Measurements from ENCODE around the gene CLIP2. TPM values are rescaled to one million over a fixed set of nuclear protein-coding genes. Genes with fewer than 3 reads are reported as not detected.
"Not testable (repeated sequence)": the region's sequence is repeated elsewhere in the genome, so short reads cannot be mapped to it uniquely, and the experiment has no call there.

The CLIP2 gene
- total and polyA plus RNA-seq, 2 of the 4 experiments (the other 2 are of a cell fraction), result 18.1 to 20.7 TPM

DNA sequence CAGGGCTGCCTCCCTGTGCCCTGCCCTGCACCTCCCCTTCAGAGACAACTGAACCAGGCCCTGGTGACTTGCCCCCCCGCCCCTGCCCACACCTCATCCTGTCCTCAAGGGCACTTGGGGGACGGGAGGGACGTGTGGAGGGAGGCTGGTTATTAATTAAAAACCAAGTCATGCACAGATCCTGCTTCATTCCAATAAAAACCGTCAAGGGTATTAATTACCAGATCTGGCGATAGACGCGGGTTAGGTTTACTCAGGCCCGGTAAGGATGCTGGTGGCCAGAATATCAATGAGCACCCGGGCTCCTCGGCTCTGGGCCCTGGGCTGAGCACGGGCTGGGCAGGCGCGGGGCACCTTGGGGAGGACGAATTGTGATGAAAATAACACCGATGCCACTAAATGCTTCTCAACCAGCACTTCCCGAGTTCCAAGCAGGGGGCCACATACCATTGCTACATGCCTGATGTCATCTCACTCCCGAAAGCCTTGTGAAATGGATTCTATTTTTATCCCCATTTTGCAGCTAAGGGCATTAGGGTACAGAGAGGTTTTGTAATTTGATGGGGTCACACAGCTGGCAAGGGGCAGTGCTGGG is 140.0 kb downstream of the CLIP2 start:
- H2BK20ac ChIP-seq (ENCODE audit: low read depth, low read length), result peak overlapping the region; percentile 34; the same call in 1 of the 2 replicates
- H4K91ac ChIP-seq (ENCODE audit: insufficient read depth, low read depth, low read length), result peak overlapping the region; percentile 29; the same call in 1 of the 2 replicates
- H3K4ac ChIP-seq (ENCODE audit: low read depth, low read length), result peak overlapping the region; percentile 67
- H4K5ac ChIP-seq (ENCODE audit: low read depth, low read length), result no peak overlapping the region
- peak overlapping the region; percentile 25 to 63; a peak in 1 of 4 replicates for H4K8ac ChIP-seq (ENCODE audit: low read depth in 2 of 2, low read length in 2 of 2)
- DNase-seq, result peak; percentile 75
- H3K56ac ChIP-seq (ENCODE audit: extremely low read depth, insufficient read depth, low read length), result no peak overlapping the region
- no peak overlapping the region for H3K4me3 ChIP-seq (ENCODE audit: insufficient read depth, low read depth, low read length)
- no peaks in the 10 kb centered on the region for H3K79me1 ChIP-seq (ENCODE audit: low read depth in 1 of 2, low read length in 2 of 2)
- no peak overlapping the region for H3K4me2 ChIP-seq (ENCODE audit: low read depth, low read length)
- TF ChIP-seq RCOR1 (IDR thresholded peaks at IDR 0.05; ENCODE audit: insufficient replicate concordance, low read length) (no peak), MAFK (IDR thresholded peaks at IDR 0.05; ENCODE audit: low read depth, low read length) (no peak), BHLHE40 (IDR thresholded peaks at IDR 0.05; ENCODE audit: low read depth, low read length) (peak; percentile 50; the same call in 1 of the 2 replicates), CEBPB (IDR thresholded peaks at IDR 0.05; ENCODE audit: low read depth, low read length) (peak; percentile 88), SMC3 (IDR thresholded peaks at IDR 0.05; ENCODE audit: low read depth, low read length) (peak; percentile 16; the same call in 1 of the 2 replicates), MXI1 (IDR thresholded peaks at IDR 0.05; ENCODE audit: borderline replicate concordance, low read depth, low read length) (no peak), MAZ (IDR thresholded peaks at IDR 0.05; ENCODE audit: borderline replicate concordance, low read depth, low read length) (peak; percentile 39; the same call in 1 of the 2 replicates)
- BruUV-seq (replicated peaks), result no TSS peak
- H3K27me3 ChIP-seq (ENCODE audit: control insufficient read depth, insufficient read depth, low read length), result no peaks in the 10 kb centered on the region; the same call in 1 of the 2 replicates
- peak overlapping the region; percentile 11 for H2AFZ ChIP-seq (replicated peaks; ENCODE audit: low read length, poor library complexity)
- peak overlapping the region; percentile 65 for H3K14ac ChIP-seq (replicated peaks; ENCODE audit: low read depth, low read length)
- ATAC-seq (ENCODE audit: low read depth), result peak; percentile 79
- in situ Hi-C loops (cut with MboI; ENCODE audit: low sequenced_read_pairs) (loop anchor here (5.0 to 10.0 kb wide), 2 partner anchors 133 to 276 kb away; no protein-coding TSS in a partner anchor), dilution Hi-C loops (cut with HindIII; ENCODE audit: low sequenced_read_pairs, unreplicated experiment) (no loop called here), intact Hi-C loops (cut with micrococcal nuclease) (no loop called here)
- no CpG with 5 or more reads among the region's 17 CpGs for WGBS, 2 experiments (ENCODE audit: extremely low coverage in 2 of 2, insufficient read length in 1 of 2)
- H2BK120ac ChIP-seq (ENCODE audit: low read depth, low read length), result peak overlapping the region; percentile 73; the same call in 1 of the 2 replicates
- no peak overlapping the region for H2BK5ac ChIP-seq (ENCODE audit: low read depth, low read length, poor library complexity, severe bottlenecking)
- no peaks in the 10 kb centered on the region for H3K9me1 ChIP-seq (ENCODE audit: insufficient read depth, low read length)
- H3K9ac ChIP-seq (ENCODE audit: low read depth, low read length), result no peak overlapping the region
- peak overlapping the region; percentile 22; the same call in 1 of the 2 replicates for H3K18ac ChIP-seq (ENCODE audit: low read depth, low read length)
- no peak overlapping the region for H3K27ac ChIP-seq (ENCODE audit: insufficient read depth, low read length)
- H2AK5ac ChIP-seq (ENCODE audit: low read depth, low read length), result peak overlapping the region; percentile 31
- ChIA-PET POLR2A (ENCODE audit: unreplicated experiment) (no interaction called here), CTCF (no interaction called here)
- H3K4me1 ChIP-seq (ENCODE audit: control insufficient read depth, insufficient read depth, low read length), result peaks cover 8% of the 10 kb centered on the region
- no peaks in the 10 kb centered on the region for H4K20me1 ChIP-seq (ENCODE audit: insufficient read depth, low read length)
- no peaks in the 10 kb centered on the region for H3K36me3 ChIP-seq (ENCODE audit: control insufficient read depth, insufficient read depth, low read length)
- H2AK9ac ChIP-seq (replicated peaks; ENCODE audit: low read depth, low read length, poor library complexity), result no peak overlapping the region
- no peaks in the 10 kb centered on the region for H3K9me3 ChIP-seq (ENCODE audit: control insufficient read depth, insufficient read depth, low read length)
- no peak overlapping the region for H3K23ac ChIP-seq (ENCODE audit: low read depth, low read length)
- H2BK15ac ChIP-seq (ENCODE audit: low read depth, low read length), result peak overlapping the region; percentile 8; the same call in 1 of the 3 replicates

- H3K4me1 ChIP-seq (ENCODE audit: control insufficient read depth, insufficient read depth, low read length); H2BK120ac ChIP-seq (ENCODE audit: low read depth, low read length); H3K27me3 ChIP-seq (ENCODE audit: control insufficient read depth, insufficient read depth, low read length); H2AK9ac ChIP-seq (replicated peaks; ENCODE audit: low read depth, low read length, poor library complexity); H4K20me1 ChIP-seq (ENCODE audit: insufficient read depth, low read length); H2BK20ac ChIP-seq (ENCODE audit: low read depth, low read length); H4K8ac ChIP-seq (ENCODE audit: low read depth in 2 of 2, low read length in 2 of 2); H3K27ac ChIP-seq (ENCODE audit: insufficient read depth, low read length); H3K4me2 ChIP-seq (ENCODE audit: low read depth, low read length); H2AK5ac ChIP-seq (ENCODE audit: low read depth, low read length); ATAC-seq (ENCODE audit: low read depth); H3K56ac ChIP-seq (ENCODE audit: extremely low read depth, insufficient read depth, low read length); POLR2A ChIA-PET (ENCODE audit: unreplicated experiment); H4K5ac ChIP-seq (ENCODE audit: low read depth, low read length); H3K79me1 ChIP-seq (ENCODE audit: low read depth in 1 of 2, low read length in 2 of 2); H4K91ac ChIP-seq (ENCODE audit: insufficient read depth, low read depth, low read length); DNase-seq; H2BK5ac ChIP-seq (ENCODE audit: low read depth, low read length, poor library complexity, severe bottlenecking); H3K18ac ChIP-seq (ENCODE audit: low read depth, low read length); in situ Hi-C loops (cut with MboI; ENCODE audit: low sequenced_read_pairs); intact Hi-C loops (cut with micrococcal nuclease); dilution Hi-C loops (cut with HindIII; ENCODE audit: low sequenced_read_pairs, unreplicated experiment); H3K23ac ChIP-seq (ENCODE audit: low read depth, low read length); H3K36me3 ChIP-seq (ENCODE audit: control insufficient read depth, insufficient read depth, low read length); H3K14ac ChIP-seq (replicated peaks; ENCODE audit: low read depth, low read length); H3K9ac ChIP-seq (ENCODE audit: low read depth, low read length); H2BK15ac ChIP-seq (ENCODE audit: low read depth, low read length); BruUV-seq (replicated peaks); H3K4me3 ChIP-seq (ENCODE audit: insufficient read depth, low read depth, low read length); H3K9me3 ChIP-seq (ENCODE audit: control insufficient read depth, insufficient read depth, low read length); H3K9me1 ChIP-seq (ENCODE audit: insufficient read depth, low read length): not testable (repeated sequence)
- CTCF ChIA-PET, result interaction anchor here (0.6 kb wide), 1 partner anchor 19 kb away, joined by 3 read pairs; no protein-coding TSS in a partner anchor
- WGBS, 2 experiments (ENCODE audit: extremely low coverage in 2 of 2, insufficient read length in 1 of 2), result no CpG with 5 or more reads among the region's 9 CpGs
- H3K4ac ChIP-seq (ENCODE audit: low read depth, low read length), result peak overlapping the region; percentile 27; the same call in 1 of the 2 replicates
- H2AFZ ChIP-seq (replicated peaks; ENCODE audit: low read length, poor library complexity), result peak overlapping the region; percentile 49
Observed at GRCh38 chr7:74430409-74430808, 141.2 kb downstream of the CLIP2 start.
